Measurements from ENCODE around the gene ZNF862. TPM values are rescaled to one million over a fixed set of nuclear protein-coding genes. Genes with fewer than 3 reads are reported as not detected.

Gene ZNF862
- total and polyA plus RNA-seq, 7 experiments from 2014 or later = 9.1 to 112 (median 39.0) TPM

- H3K27ac Mint-ChIP-seq = no peak overlapping the region
- intact Hi-C loops (cut with micrococcal nuclease) = no loop called here
These were observed 23.7 kb upstream of the ZNF862 start for GRCh38 chr7:149814494-149814893.

GRCh38 chr7:149815121-149815520, 23.1 kb upstream of the ZNF862 start:
- Histone ChIP-seq H3K27me3 (ENCODE audit: control insufficient read depth in 2 of 2, insufficient read depth in 2 of 2, low read length in 2 of 2) (no peaks in the 10 kb centered on the region), H3K4me3 (ENCODE audit: low read length) (no peak overlapping the region), H3K27ac (ENCODE audit: low read depth, low read length) (no peak overlapping the region), H3K36me3 (ENCODE audit: control insufficient read depth in 2 of 3, insufficient read depth in 3 of 3, low read length in 3 of 3) (no peaks in the 10 kb centered on the region), H3K9me3 (ENCODE audit: control insufficient read depth in 2 of 3, low read length in 3 of 3) (no peaks in the 10 kb centered on the region), H3K4me1 (ENCODE audit: control insufficient read depth in 2 of 2, insufficient read depth in 2 of 2, low read length in 2 of 2) (no peaks in the 10 kb centered on the region)
- Mint-ChIP-seq H3K36me3 (no peaks in the 10 kb centered on the region), H3K27ac (no peak overlapping the region), H3K27me3 (no peaks in the 10 kb centered on the region), H3K4me1 (peaks cover 0 to 3% (median 0%) of the 10 kb centered on the region in 7 donors), H3K4me3 (no peak overlapping the region), H3K9me3 (no peaks in the 10 kb centered on the region)
- intact Hi-C loops (cut with micrococcal nuclease) = no loop called here
- CTCF ChIA-PET = no interaction called here
- ATAC-seq (no peak), DNase-seq (no peak)
- POLR2A ChIA-PET = no interaction called here

More at GRCh38 chr7:149814494-149814893, 23.7 kb upstream of the ZNF862 start:
- no peak for DNase-seq
- Histone ChIP-seq H3K9me3 (ENCODE audit: control insufficient read depth in 2 of 3, low read length in 3 of 3) (no peaks in the 10 kb centered on the region), H3K4me3 (ENCODE audit: low read length) (no peak overlapping the region), H3K27me3 (ENCODE audit: control insufficient read depth in 2 of 2, insufficient read depth in 2 of 2, low read length in 2 of 2) (no peaks in the 10 kb centered on the region), H3K36me3 (ENCODE audit: control insufficient read depth in 2 of 3, insufficient read depth in 3 of 3, low read length in 3 of 3) (no peaks in the 10 kb centered on the region), H3K4me1 (ENCODE audit: control insufficient read depth in 2 of 2, insufficient read depth in 2 of 2, low read length in 2 of 2) (no peaks in the 10 kb centered on the region), H3K27ac (ENCODE audit: low read depth, low read length) (no peak overlapping the region)
- no peaks in the 10 kb centered on the region for H3K36me3 Mint-ChIP-seq
- ATAC-seq = no peak
- peaks cover 0 to 3% (median 0%) of the 10 kb centered on the region in 7 donors for H3K4me1 Mint-ChIP-seq
- peaks cover 0 to 3% (median 0%) of the 10 kb centered on the region in 11 donors for H3K9me3 Mint-ChIP-seq
- CTCF ChIA-PET = no interaction called here
- H3K27me3 Mint-ChIP-seq = no peaks in the 10 kb centered on the region
- no peak overlapping the region for H3K4me3 Mint-ChIP-seq
- POLR2A ChIA-PET = no interaction called here

- no peaks in the 10 kb centered on the region for H3K36me3 Mint-ChIP-seq
- CTCF ChIA-PET = no interaction called here
- no peaks in the 10 kb centered on the region for H3K4me1 ChIP-seq (ENCODE audit: control insufficient read depth in 2 of 2, insufficient read depth in 2 of 2, low read length in 2 of 2)
- no peaks in the 10 kb centered on the region for H3K27me3 ChIP-seq (ENCODE audit: control insufficient read depth in 2 of 2, insufficient read depth in 2 of 2, low read length in 2 of 2)
- no peak for DNase-seq
- no peaks in the 10 kb centered on the region for H3K9me3 Mint-ChIP-seq
- no peak overlapping the region for H3K27ac Mint-ChIP-seq
- peaks cover 0 to 3% (median 0%) of the 10 kb centered on the region in 7 donors for H3K4me1 Mint-ChIP-seq
- H3K9me3 ChIP-seq (ENCODE audit: control insufficient read depth in 2 of 3, low read length in 3 of 3) = no peaks in the 10 kb centered on the region
- H3K27me3 Mint-ChIP-seq = no peaks in the 10 kb centered on the region
- no peaks in the 10 kb centered on the region for H3K36me3 ChIP-seq (ENCODE audit: control insufficient read depth in 2 of 3, insufficient read depth in 3 of 3, low read length in 3 of 3)
- no peak overlapping the region for H3K27ac ChIP-seq (ENCODE audit: low read depth, low read length)
- no peak overlapping the region for H3K4me3 ChIP-seq (ENCODE audit: low read length)
- no peak for ATAC-seq
- no peak overlapping the region for H3K4me3 Mint-ChIP-seq
- POLR2A ChIA-PET = no interaction called here
- intact Hi-C loops (cut with micrococcal nuclease) = no loop called here
These were observed 22.4 kb upstream of the ZNF862 start for GRCh38 chr7:149815661-149816266.

GRCh38 chr7:149816267-149816751, 21.9 kb upstream of the ZNF862 start:
- Histone ChIP-seq H3K4me1 (ENCODE audit: control insufficient read depth in 2 of 2, insufficient read depth in 2 of 2, low read length in 2 of 2) (no peaks in the 10 kb centered on the region), H3K27me3 (ENCODE audit: control insufficient read depth in 2 of 2, insufficient read depth in 2 of 2, low read length in 2 of 2) (no peaks in the 10 kb centered on the region), H3K27ac (ENCODE audit: low read depth, low read length) (no peak overlapping the region), H3K36me3 (ENCODE audit: control insufficient read depth in 2 of 3, insufficient read depth in 3 of 3, low read length in 3 of 3) (no peaks in the 10 kb centered on the region), H3K4me3 (ENCODE audit: low read length) (no peak overlapping the region), H3K9me3 (ENCODE audit: control insufficient read depth in 2 of 3, low read length in 3 of 3) (no peaks in the 10 kb centered on the region)
- ChIA-PET POLR2A (no interaction called here), CTCF (no interaction called here)
- Mint-ChIP-seq H3K36me3 (no peaks in the 10 kb centered on the region), H3K27ac (no peak overlapping the region), H3K4me3 (no peak overlapping the region), H3K9me3 (no peaks in the 10 kb centered on the region), H3K27me3 (no peaks in the 10 kb centered on the region), H3K4me1 (peaks cover 0 to 3% (median 0%) of the 10 kb centered on the region in 7 donors)
- DNase-seq = no peak
- intact Hi-C loops (cut with micrococcal nuclease) = no loop called here
- no peak for ATAC-seq

GRCh38 chr7:149816794-149817193, 21.4 kb upstream of the ZNF862 start:
- H3K27ac Mint-ChIP-seq = no peak overlapping the region
- Histone ChIP-seq H3K36me3 (ENCODE audit: control insufficient read depth in 2 of 3, insufficient read depth in 3 of 3, low read length in 3 of 3) (no peaks in the 10 kb centered on the region), H3K4me3 (ENCODE audit: low read length) (no peak overlapping the region), H3K27ac (ENCODE audit: low read depth, low read length) (no peak overlapping the region), H3K4me1 (ENCODE audit: control insufficient read depth in 2 of 2, insufficient read depth in 2 of 2, low read length in 2 of 2) (no peaks in the 10 kb centered on the region), H3K9me3 (ENCODE audit: control insufficient read depth in 2 of 3, low read length in 3 of 3) (no peaks in the 10 kb centered on the region), H3K27me3 (ENCODE audit: control insufficient read depth in 2 of 2, insufficient read depth in 2 of 2, low read length in 2 of 2) (no peaks in the 10 kb centered on the region)
- DNase-seq (no peak), ATAC-seq (no peak)
- H3K27me3 Mint-ChIP-seq = no peaks in the 10 kb centered on the region
- H3K4me3 Mint-ChIP-seq = no peak overlapping the region
- no peaks in the 10 kb centered on the region for H3K36me3 Mint-ChIP-seq
- POLR2A ChIA-PET = no interaction called here
- peaks cover 0 to 3% (median 0%) of the 10 kb centered on the region in 7 donors for H3K4me1 Mint-ChIP-seq
- intact Hi-C loops (cut with micrococcal nuclease) = no loop called here
- CTCF ChIA-PET = no interaction called here
- no peaks in the 10 kb centered on the region for H3K9me3 Mint-ChIP-seq

GRCh38 chr7:149817301-149817771, 20.8 kb upstream of the ZNF862 start:
- intact Hi-C loops (cut with micrococcal nuclease) = no loop called here
- H3K36me3 Mint-ChIP-seq = no peaks in the 10 kb centered on the region
- H3K4me1 Mint-ChIP-seq = peaks cover 0 to 3% (median 0%) of the 10 kb centered on the region in 7 donors
- H3K27ac ChIP-seq (ENCODE audit: low read depth, low read length) = no peak overlapping the region
- H3K36me3 ChIP-seq (ENCODE audit: control insufficient read depth in 2 of 3, insufficient read depth in 3 of 3, low read length in 3 of 3) = no peaks in the 10 kb centered on the region
- H3K4me3 Mint-ChIP-seq = no peak overlapping the region
- no peak for DNase-seq
- ATAC-seq = no peak
- no peaks in the 10 kb centered on the region for H3K27me3 ChIP-seq (ENCODE audit: control insufficient read depth in 2 of 2, insufficient read depth in 2 of 2, low read length in 2 of 2)
- no peaks in the 10 kb centered on the region for H3K9me3 ChIP-seq (ENCODE audit: control insufficient read depth in 2 of 3, low read length in 3 of 3)
- POLR2A ChIA-PET = no interaction called here
- no peak overlapping the region for H3K4me3 ChIP-seq (ENCODE audit: low read length)
- CTCF ChIA-PET = no interaction called here
- H3K27ac Mint-ChIP-seq = no peak overlapping the region
- H3K4me1 ChIP-seq (ENCODE audit: control insufficient read depth in 2 of 2, insufficient read depth in 2 of 2, low read length in 2 of 2) = no peaks in the 10 kb centered on the region
- no peaks in the 10 kb centered on the region for H3K9me3 Mint-ChIP-seq
- H3K27me3 Mint-ChIP-seq = no peaks in the 10 kb centered on the region

GRCh38 chr7:149817836-149818535, 20.2 kb upstream of the ZNF862 start:
- H3K27me3 Mint-ChIP-seq = no peaks in the 10 kb centered on the region
- no peak overlapping the region for H3K4me3 Mint-ChIP-seq
- intact Hi-C loops (cut with micrococcal nuclease) = no loop called here
- H3K4me1 Mint-ChIP-seq = peaks cover 0 to 3% (median 0%) of the 10 kb centered on the region in 7 donors
- ATAC-seq (no peak), DNase-seq (no peak)
- no peaks in the 10 kb centered on the region for H3K36me3 ChIP-seq (ENCODE audit: control insufficient read depth in 2 of 3, insufficient read depth in 3 of 3, low read length in 3 of 3)
- no peak overlapping the region for H3K27ac ChIP-seq (ENCODE audit: low read depth, low read length)
- H3K36me3 Mint-ChIP-seq = no peaks in the 10 kb centered on the region
- H3K4me3 ChIP-seq (ENCODE audit: low read length) = no peak overlapping the region
- H3K9me3 Mint-ChIP-seq = no peaks in the 10 kb centered on the region
- H3K27me3 ChIP-seq (ENCODE audit: control insufficient read depth in 2 of 2, insufficient read depth in 2 of 2, low read length in 2 of 2) = no peaks in the 10 kb centered on the region
- POLR2A ChIA-PET = no interaction called here
- H3K4me1 ChIP-seq (ENCODE audit: control insufficient read depth in 2 of 2, insufficient read depth in 2 of 2, low read length in 2 of 2) = no peaks in the 10 kb centered on the region
- H3K27ac Mint-ChIP-seq = no peak overlapping the region
- CTCF ChIA-PET = no interaction called here
- no peaks in the 10 kb centered on the region for H3K9me3 ChIP-seq (ENCODE audit: control insufficient read depth in 2 of 3, low read length in 3 of 3)
